SK-N-SH (cell line): ENCODE results near the gene SLCO2A1. TPM values are rescaled to one million over a fixed set of nuclear protein-coding genes. Genes with fewer than 3 reads are reported as not detected.

Experiments used
- CTCF ChIA-PET: fragments of 300-600, 350-600 bp; formaldehyde crosslinking; extraction: SDS; loops from one replicate; lab custom pipeline; 2021; lab: Yijun Ruan, JAX
- POLR2A ChIA-PET: fragments of 350-600 bp; sonication (Branson Sonifier 250); formaldehyde crosslinking; extraction: SDS; loops from one replicate; lab custom pipeline; 2020; ENCODE audit warnings: antibody characterized with exemption, inconsistent platforms; lab: Yijun Ruan, JAX
- DNase-seq: peaks from one replicate; pipeline ENCODE4 v3.0.0; 2012
- H2AFZ ChIP-seq: fragments of 200-600 bp; sonication (generic); 2 replicates; pipeline ENCODE4 v1.8.1; 2016; ENCODE audit warnings: antibody characterized with exemption, mild to moderate bottlenecking, low read depth
- H3F3A ChIP-seq: fragments of 200-600 bp; sonication (generic); replicated peaks from 2 replicates; pipeline ENCODE3; 2016; ENCODE audit warnings: antibody characterized with exemption, mild to moderate bottlenecking; ENCODE audit not compliant: insufficient read depth
- H3K27ac ChIP-seq, 2 experiments: fragments of 200-500 bp in 1 of 2; fragments of 200-600 bp in 1 of 2; sonication (Bioruptor generic) in 1 of 2; sonication (generic), shearing (Covaris generic) in 1 of 2; 2 replicates each; pipeline versions ENCODE4 v1.5.1 to v1.6.1; 2014 to 2016; ENCODE audit warnings: low read depth in 2 of 2, inconsistent platforms in 1 of 2, low read length in 1 of 2, mild to moderate bottlenecking in 1 of 2, mixed read lengths in 1 of 2
- H3K27me3 ChIP-seq: fragments of 200-600 bp; sonication (generic), shearing (Covaris generic); 2 replicates; pipeline ENCODE4 v1.6.1; 2016; ENCODE audit warnings: mixed run types; ENCODE audit not compliant: insufficient read depth
- H3K36me3 ChIP-seq, 2 experiments: fragments of 200-500 bp in 1 of 2; fragments of 200-600 bp in 1 of 2; sonication (Bioruptor generic) in 1 of 2; sonication (generic) in 1 of 2; replicated peaks in 1 of 2; 2 replicates each; pipeline versions ENCODE3 to v1.5.1; 2014 to 2016; ENCODE audit warnings: low read length in 1 of 2, mild to moderate bottlenecking in 1 of 2; ENCODE audit not compliant: insufficient read depth in 2 of 2, control insufficient read depth in 1 of 2
- H3K4me1 ChIP-seq, 2 experiments: fragments of 200-500 bp in 1 of 2; fragments of 200-600 bp in 1 of 2; sonication (Bioruptor generic) in 1 of 2; sonication (generic), shearing (Covaris generic) in 1 of 2; 2 replicates each; pipeline versions ENCODE4 v1.5.1 to v1.6.1; 2014 to 2016; ENCODE audit warnings: low read depth in 1 of 2, low read length in 1 of 2, mixed run types in 1 of 2; ENCODE audit not compliant: insufficient read depth in 2 of 2, control insufficient read depth in 1 of 2
- H3K4me2 ChIP-seq: fragments of 200-600 bp; sonication (generic), shearing (Covaris generic); 2 replicates; pipeline ENCODE4 v1.6.1; 2017; ENCODE audit warnings: mixed run types
- H3K4me3 ChIP-seq, 2 experiments: fragments of 200-500 bp in 1 of 2; fragments of 200-600 bp in 1 of 2; sonication (Bioruptor generic) in 1 of 2; sonication (generic), shearing (Covaris generic) in 1 of 2; 2 replicates each; pipeline versions ENCODE4 v1.5.1 to v1.8.1; 2014 to 2016; ENCODE audit warnings: low read depth in 2 of 2, inconsistent platforms in 1 of 2, low read length in 1 of 2, mild to moderate bottlenecking in 1 of 2, mixed read lengths in 1 of 2, moderate library complexity in 1 of 2
- H3K79me2 ChIP-seq: fragments of 200-600 bp; sonication (generic); 2 replicates; pipeline ENCODE4 v1.8.1; 2017; ENCODE audit warnings: mild to moderate bottlenecking; ENCODE audit not compliant: insufficient read depth
- H3K9ac ChIP-seq: fragments of 200-600 bp; sonication (generic); 2 replicates; pipeline ENCODE4 v1.6.1; 2017; ENCODE audit warnings: mixed run types
- H3K9me2 ChIP-seq: fragments of 200-600 bp; sonication (generic); 2 replicates; pipeline ENCODE4 v1.6.1; 2017; ENCODE audit warnings: mixed run types
- H3K9me3 ChIP-seq: fragments of 200-600 bp; sonication (generic); 2 replicates; pipeline ENCODE4 v1.6.1; 2017; ENCODE audit warnings: mixed run types, mild to moderate bottlenecking, moderate library complexity
- H4K20me1 ChIP-seq: fragments of 200-600 bp; sonication (generic); 2 replicates; pipeline ENCODE4 v1.6.1; 2017; ENCODE audit warnings: mild to moderate bottlenecking, mixed run types; ENCODE audit not compliant: insufficient read depth
- ELF1 ChIP-seq: IDR thresholded peaks from 2 replicates; pipeline ENCODE4 v1.4.0; 2012
- EP300 ChIP-seq, 2 experiments: IDR thresholded peaks; 2 replicates each; pipeline versions ENCODE4 v1.4.0 to v1.6.1; 2012; ENCODE audit warnings: borderline replicate concordance in 1 of 2, low read depth in 1 of 2, low read length in 1 of 2
- EZH2phosphoT487 ChIP-seq: fragments of 200-600 bp; sonication (generic); IDR thresholded peaks from 2 replicates; pipeline ENCODE4 v1.6.1; 2017; ENCODE audit warnings: low read depth, mixed run types, mild to moderate bottlenecking, antibody characterized with exemption, moderate library complexity, borderline replicate concordance
- FOSL2 ChIP-seq: IDR thresholded peaks from 2 replicates; pipeline ENCODE4 v1.4.0; 2012; ENCODE audit warnings: low read depth, mild to moderate bottlenecking, moderate library complexity, borderline replicate concordance
- JUND ChIP-seq: IDR thresholded peaks from 2 replicates; pipeline ENCODE4 v1.4.0; 2012
- MXI1 ChIP-seq: IDR thresholded peaks from 2 replicates; pipeline ENCODE4 v1.6.1; 2012; ENCODE audit warnings: mild to moderate bottlenecking, low read depth, low read length, improper control_type of control experiment
- NFIC ChIP-seq: IDR thresholded peaks from 2 replicates; pipeline ENCODE4 v1.4.0; 2012; ENCODE audit warnings: borderline replicate concordance
- NRF1 ChIP-seq: IDR thresholded peaks from 2 replicates; pipeline ENCODE4 v1.6.1; 2012; ENCODE audit warnings: low read depth, mild to moderate bottlenecking, low read length
- POLR2AphosphoS5 ChIP-seq: IDR thresholded peaks from 2 replicates; pipeline ENCODE4 v1.6.1; 2012; ENCODE audit warnings: low read depth, low read length
- SIN3A ChIP-seq: IDR thresholded peaks from 2 replicates; pipeline ENCODE4 v1.6.1; 2012; ENCODE audit warnings: low read depth, mild to moderate bottlenecking, low read length, moderate library complexity, borderline replicate concordance
- SMC3 ChIP-seq: IDR thresholded peaks from 2 replicates; pipeline ENCODE4 v1.6.1; 2012; ENCODE audit warnings: low read depth, low read length, improper control_type of control experiment
- TAF1 ChIP-seq: IDR thresholded peaks from 2 replicates; pipeline ENCODE4 v1.6.1; 2012; ENCODE audit warnings: low read depth, mild to moderate bottlenecking, low read length, moderate library complexity, borderline replicate concordance
- USF1 ChIP-seq: IDR thresholded peaks from 2 replicates; pipeline ENCODE4 v1.4.0; 2012; ENCODE audit warnings: low read depth, borderline replicate concordance
- USF2 ChIP-seq: fragments of 150-350 bp; IDR thresholded peaks from 2 replicates; pipeline ENCODE4 v1.6.1; 2017; ENCODE audit warnings: antibody characterized with exemption, low read length, low read depth, borderline replicate concordance
- YY1 ChIP-seq: IDR thresholded peaks from 2 replicates; pipeline ENCODE4 v1.4.0; 2012; ENCODE audit warnings: low read depth, mild to moderate bottlenecking
- WGBS: methylation state at CpG from one replicate; pipeline ENCODE4 v1.1.6; 2017; ENCODE audit warnings: low lambda C conversion rate; 5-methylcytosine and 5-hydroxymethylcytosine counted together
- polyA plus RNA-seq, 3 experiments: library from polyadenylated mRNA; depleted of rRNA; stranded (reverse); fragments of >200 nt; gene quantifications; 2 replicates each; pipeline ENCODE4 v1.2.3, GENCODE V29; 2012
- TF ChIP-seq, protein P1 (sequence below): IDR thresholded peaks from 2 replicates; pipeline ENCODE4 v1.4.0; 2012; ENCODE audit warnings: low read depth, borderline replicate concordance
- TF ChIP-seq, protein P2 (sequence below): IDR thresholded peaks from 2 replicates; pipeline ENCODE4 v1.4.0; 2012; ENCODE audit warnings: low read depth

The SLCO2A1 gene
- polyA plus RNA-seq, 1 of the 3 experiments (the other 2 are of a cell fraction), result 9.3 TPM

DNA sequence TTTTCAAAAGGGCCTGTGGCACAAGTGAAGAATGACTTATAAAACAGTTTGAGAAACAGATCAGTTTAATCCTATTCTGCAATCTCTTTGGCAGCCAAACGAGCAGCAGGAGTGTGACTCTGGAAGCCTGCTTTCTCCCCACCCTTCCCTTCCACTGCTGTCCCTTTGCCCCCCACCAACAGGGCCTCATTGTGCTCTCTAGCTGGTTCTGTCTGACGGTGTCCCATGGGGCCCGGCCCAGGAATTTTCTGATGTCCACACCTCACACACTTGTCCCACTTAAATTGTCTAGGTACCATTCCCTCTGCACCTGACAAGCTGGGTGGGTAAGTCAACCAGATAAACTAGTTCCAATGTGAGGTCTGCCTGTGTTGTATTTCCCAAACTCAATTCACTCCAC is 16.4 kb downstream of the SLCO2A1 start:
- Histone ChIP-seq H2AFZ (no peak overlapping the region), H3K9me2 (no peaks in the 10 kb centered on the region), H3K4me2 (no peak overlapping the region), H3K27me3 (no peaks in the 10 kb centered on the region), H3K27ac (no peak overlapping the region), H4K20me1 (no peaks in the 10 kb centered on the region), H3F3A (peaks cover 15% of the 10 kb centered on the region), H3K4me3 (no peak overlapping the region), H3K4me1 (peaks cover 0 to 9% of the 10 kb centered on the region in 2 experiments; a peak in 2 of 4 replicates), H3K9me3 (no peaks in the 10 kb centered on the region), H3K79me2 (no peaks in the 10 kb centered on the region), H3K36me3 (no peaks in the 10 kb centered on the region), H3K9ac (no peak overlapping the region)
- CTCF ChIA-PET, result no interaction called here
- TF ChIP-seq NFIC (no peak), SMC3 (no peak), TAF1 (no peak), SIN3A (no peak), ELF1 (no peak), NRF1 (no peak), YY1 (no peak), FOSL2 (no peak), POLR2AphosphoS5 (no peak), USF2 (no peak), JUND (no peak), EZH2phosphoT487 (no peak), EP300 (IDR thresholded peaks at IDR 0.05; ENCODE audit: borderline replicate concordance in 1 of 2, low read depth in 1 of 2, low read length in 1 of 2) (no peak), MXI1 (no peak), USF1 (no peak)
- TF ChIP-seq, protein P1, sequence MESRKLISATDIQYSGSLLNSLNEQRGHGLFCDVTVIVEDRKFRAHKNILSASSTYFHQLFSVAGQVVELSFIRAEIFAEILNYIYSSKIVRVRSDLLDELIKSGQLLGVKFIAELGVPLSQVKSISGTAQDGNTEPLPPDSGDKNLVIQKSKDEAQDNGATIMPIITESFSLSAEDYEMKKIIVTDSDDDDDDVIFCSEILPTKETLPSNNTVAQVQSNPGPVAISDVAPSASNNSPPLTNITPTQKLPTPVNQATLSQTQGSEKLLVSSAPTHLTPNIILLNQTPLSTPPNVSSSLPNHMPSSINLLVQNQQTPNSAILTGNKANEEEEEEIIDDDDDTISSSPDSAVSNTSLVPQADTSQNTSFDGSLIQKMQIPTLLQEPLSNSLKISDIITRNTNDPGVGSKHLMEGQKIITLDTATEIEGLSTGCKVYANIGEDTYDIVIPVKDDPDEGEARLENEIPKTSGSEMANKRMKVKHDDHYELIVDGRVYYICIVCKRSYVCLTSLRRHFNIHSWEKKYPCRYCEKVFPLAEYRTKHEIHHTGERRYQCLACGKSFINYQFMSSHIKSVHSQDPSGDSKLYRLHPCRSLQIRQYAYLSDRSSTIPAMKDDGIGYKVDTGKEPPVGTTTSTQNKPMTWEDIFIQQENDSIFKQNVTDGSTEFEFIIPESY, result no peak
- TF ChIP-seq, protein P2, sequence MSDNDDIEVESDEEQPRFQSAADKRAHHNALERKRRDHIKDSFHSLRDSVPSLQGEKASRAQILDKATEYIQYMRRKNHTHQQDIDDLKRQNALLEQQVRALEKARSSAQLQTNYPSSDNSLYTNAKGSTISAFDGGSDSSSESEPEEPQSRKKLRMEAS, result no peak
- POLR2A ChIA-PET, result no interaction called here
- WGBS, result 74% methylated on average over 3 of the region's 3 CpGs
- DNase-seq, result no peak
